ENCODE measurements around the gene GRM7. TPM values are rescaled to one million over a fixed set of nuclear protein-coding genes. Genes with fewer than 3 reads are reported as not detected.

GRM7 gene
- total RNA-seq, 1 donor from 2014 or later, result 0.34 TPM

- Mint-ChIP-seq H3K9me3 (ENCODE audit: low read depth) (peaks cover 5% of the 10 kb centered on the region), H3K27me3 (no peaks in the 10 kb centered on the region), H3K36me3 (ENCODE audit: insufficient read depth) (no peaks in the 10 kb centered on the region), H3K27ac (no peak overlapping the region), H3K4me1 (ENCODE audit: low read depth) (no peaks in the 10 kb centered on the region), H3K4me3 (ENCODE audit: low read depth) (no peak overlapping the region)
- DNase-seq (ENCODE audit: low spot score, unreplicated experiment), result no peak
- TF ChIP-seq CTCF (IDR thresholded peaks at IDR 0.05; ENCODE audit: unreplicated experiment), result no peak
These were observed 821.9 kb downstream of the GRM7 start for GRCh38 chr3:7682822-7683229.

GRCh38 chr3:7683426-7683825 lies 822.5 kb downstream of the GRM7 start:
- Mint-ChIP-seq H3K4me3 (ENCODE audit: low read depth) (no peak overlapping the region), H3K9me3 (ENCODE audit: low read depth) (peaks cover 5% of the 10 kb centered on the region), H3K36me3 (ENCODE audit: insufficient read depth) (no peaks in the 10 kb centered on the region), H3K27me3 (no peaks in the 10 kb centered on the region), H3K4me1 (ENCODE audit: low read depth) (no peaks in the 10 kb centered on the region), H3K27ac (no peak overlapping the region)
- no peak for DNase-seq (ENCODE audit: low spot score, unreplicated experiment)
- TF ChIP-seq CTCF (IDR thresholded peaks at IDR 0.05; ENCODE audit: unreplicated experiment), result no peak

- Mint-ChIP-seq H3K9me3 (ENCODE audit: low read depth) (peaks cover 5% of the 10 kb centered on the region), H3K36me3 (ENCODE audit: insufficient read depth) (no peaks in the 10 kb centered on the region), H3K4me3 (ENCODE audit: low read depth) (no peak overlapping the region), H3K27ac (no peak overlapping the region), H3K4me1 (ENCODE audit: low read depth) (peaks cover under 1% of the 10 kb centered on the region), H3K27me3 (no peaks in the 10 kb centered on the region)
- TF ChIP-seq CTCF (IDR thresholded peaks at IDR 0.05; ENCODE audit: unreplicated experiment), result no peak
- no peak for DNase-seq (ENCODE audit: low spot score, unreplicated experiment)
These were observed 823.3 kb downstream of the GRM7 start for GRCh38 chr3:7684182-7684715.

- Mint-ChIP-seq H3K27me3 (no peaks in the 10 kb centered on the region), H3K4me1 (ENCODE audit: low read depth) (peaks cover 5% of the 10 kb centered on the region), H3K9me3 (ENCODE audit: low read depth) (peaks cover 5% of the 10 kb centered on the region), H3K36me3 (ENCODE audit: insufficient read depth) (no peaks in the 10 kb centered on the region), H3K4me3 (ENCODE audit: low read depth) (no peak overlapping the region), H3K27ac (no peak overlapping the region)
- no peak for DNase-seq (ENCODE audit: low spot score, unreplicated experiment)
- TF ChIP-seq CTCF (IDR thresholded peaks at IDR 0.05; ENCODE audit: unreplicated experiment), result no peak
These were observed 826.7 kb downstream of the GRM7 start for GRCh38 chr3:7687428-7688147.

GRCh38 chr3:7692866-7693265 lies 832.0 kb downstream of the GRM7 start:
- no peak for DNase-seq (ENCODE audit: low spot score, unreplicated experiment)
- Mint-ChIP-seq H3K4me1 (ENCODE audit: low read depth) (peaks cover 11% of the 10 kb centered on the region), H3K27ac (no peak overlapping the region), H3K27me3 (no peaks in the 10 kb centered on the region), H3K4me3 (ENCODE audit: low read depth) (no peak overlapping the region), H3K36me3 (ENCODE audit: insufficient read depth) (no peaks in the 10 kb centered on the region), H3K9me3 (ENCODE audit: low read depth) (no peaks in the 10 kb centered on the region)
- no peak for TF ChIP-seq CTCF (IDR thresholded peaks at IDR 0.05; ENCODE audit: unreplicated experiment)

Data from progenitor cell of endocrine pancreas (in vitro differentiated cells).